Activated naive CD8-positive, alpha-beta T cell treated with anti-CD3 and anti-CD28 coated beads, Interleukin-2, amount 50 U/mL, for 16 hours (primary cell): ENCODE results near the gene RNF152.
"Not testable (repeated sequence)": the region's sequence is repeated elsewhere in the genome, so short reads cannot be mapped to it uniquely, and the experiment has no call there.

Experiments used
- DNase-seq: peaks from one replicate; pipeline ENCODE4 v3.0.0-alpha.2; 2020; ENCODE audit warnings: low read depth, low spot score

The RNF152 gene

GRCh38 chr18:61822879-61823278, 69.9 kb downstream of the RNF152 start:
- no peak for DNase-seq

GRCh38 chr18:61821748-61822147, 71.1 kb downstream of the RNF152 start:
- no peak for DNase-seq

- DNase-seq: no peak
Observed at GRCh38 chr18:61820882-61821281, 71.9 kb downstream of the RNF152 start.

DNA sequence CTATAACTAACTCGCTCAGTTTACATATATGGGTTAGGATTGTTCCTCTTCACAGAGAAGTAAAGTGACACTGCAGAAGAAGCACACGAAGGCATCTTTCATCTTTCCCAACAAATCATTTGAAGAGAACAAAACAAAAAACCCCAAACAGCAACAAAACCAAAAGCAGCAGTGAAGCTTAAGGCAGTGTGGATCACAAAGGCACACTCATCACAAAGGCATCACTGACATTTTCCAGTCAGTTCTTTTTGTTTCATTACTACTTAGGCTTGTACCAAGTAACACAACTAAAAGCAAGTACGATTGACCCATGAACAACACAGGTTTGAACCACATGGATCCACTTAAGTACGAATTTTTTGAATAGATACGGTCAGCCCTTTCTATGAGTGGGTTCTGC, 75.7 kb downstream of the RNF152 start:
- no peak for DNase-seq

DNA sequence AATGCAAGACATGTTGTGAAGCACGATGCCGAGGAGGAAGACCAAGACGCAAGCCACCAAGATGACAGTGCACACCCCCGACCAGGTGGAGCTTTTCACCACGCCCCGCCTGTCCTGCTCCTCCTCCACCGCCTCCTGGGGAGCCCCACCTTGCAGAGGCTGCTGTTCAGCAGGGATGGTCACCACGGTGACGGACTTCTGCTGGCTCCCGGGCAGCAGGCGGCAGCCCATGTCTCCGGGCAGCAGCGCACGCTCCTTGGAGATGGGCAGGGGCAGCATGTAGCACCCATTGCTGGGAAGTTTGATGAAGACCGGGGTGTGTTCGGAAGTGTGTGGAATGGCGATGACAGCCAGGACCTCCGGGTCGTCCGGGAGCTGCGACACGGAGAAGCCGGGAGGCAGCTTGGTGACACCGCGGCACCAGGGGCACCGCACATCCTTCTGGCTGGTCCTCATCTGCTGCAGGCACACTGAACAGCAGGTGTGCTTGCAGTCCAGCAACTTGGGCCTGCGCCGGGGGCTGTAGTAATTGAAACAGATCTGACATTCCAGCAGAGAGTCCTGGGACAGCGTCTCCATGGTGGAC, 76.8 kb downstream of the RNF152 start:
- no peak for DNase-seq

DNA sequence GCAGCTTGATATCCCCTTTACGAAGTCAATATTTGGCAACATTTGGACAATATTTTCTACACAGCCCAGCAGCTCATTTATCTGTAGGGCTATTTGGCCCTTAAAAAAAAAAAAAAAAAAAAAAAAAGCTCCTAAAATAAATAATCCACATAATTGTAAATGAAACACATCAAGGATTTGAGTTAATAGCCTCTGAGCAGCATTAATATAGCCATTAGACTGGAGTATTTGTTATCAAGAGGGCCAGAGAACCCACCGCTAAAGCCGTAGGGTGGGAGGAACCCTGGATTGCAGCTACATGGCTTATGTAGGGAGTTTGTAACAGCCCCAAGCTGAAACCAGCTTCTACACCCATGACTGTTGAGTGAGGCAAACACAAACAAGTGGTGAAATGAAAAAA, 84.5 kb downstream of the RNF152 start:
- DNase-seq: no peak

DNA sequence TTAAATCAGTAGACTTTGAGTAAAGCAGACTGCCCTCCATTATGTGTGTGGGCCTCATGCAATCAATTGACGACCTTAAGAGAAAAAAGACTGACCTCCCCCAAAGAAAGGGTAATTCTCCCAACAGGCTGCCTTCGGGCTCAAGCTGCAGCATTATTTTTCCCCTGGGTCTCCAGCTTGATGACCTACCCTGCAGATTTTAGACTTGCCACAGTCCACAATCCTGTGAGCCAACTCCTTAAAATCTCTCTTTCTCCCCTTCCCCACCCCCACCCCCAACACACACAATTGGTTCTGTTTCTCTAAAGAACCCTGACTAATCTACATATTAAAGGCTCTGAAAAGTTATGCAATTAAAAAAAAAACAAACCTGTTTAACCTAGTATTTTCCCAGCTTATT, 89.4 kb downstream of the RNF152 start:
- DNase-seq: no peak

GRCh38 chr18:61797696-61798590, 94.9 kb downstream of the RNF152 start:
- DNase-seq: no peak

DNA sequence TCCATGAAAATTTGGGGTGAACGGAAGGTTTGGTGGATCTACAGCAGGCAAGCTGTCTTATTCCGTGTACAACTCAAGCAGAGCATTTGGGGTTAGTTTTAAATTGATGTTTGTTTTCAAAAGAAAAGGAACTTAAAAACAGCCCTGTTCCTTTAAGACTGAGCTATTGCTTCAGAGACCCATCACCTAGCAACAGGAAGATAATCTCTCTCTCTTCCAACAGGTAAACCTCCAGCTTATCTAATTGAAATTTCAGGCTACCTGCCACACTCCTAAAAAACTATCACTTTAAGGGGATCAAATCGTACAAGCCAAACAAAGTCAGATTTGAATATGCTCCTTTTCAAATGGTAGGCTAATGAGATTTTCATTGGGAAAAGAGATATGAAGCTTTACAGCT, 101.8 kb downstream of the RNF152 start:
- no peak for DNase-seq

DNA sequence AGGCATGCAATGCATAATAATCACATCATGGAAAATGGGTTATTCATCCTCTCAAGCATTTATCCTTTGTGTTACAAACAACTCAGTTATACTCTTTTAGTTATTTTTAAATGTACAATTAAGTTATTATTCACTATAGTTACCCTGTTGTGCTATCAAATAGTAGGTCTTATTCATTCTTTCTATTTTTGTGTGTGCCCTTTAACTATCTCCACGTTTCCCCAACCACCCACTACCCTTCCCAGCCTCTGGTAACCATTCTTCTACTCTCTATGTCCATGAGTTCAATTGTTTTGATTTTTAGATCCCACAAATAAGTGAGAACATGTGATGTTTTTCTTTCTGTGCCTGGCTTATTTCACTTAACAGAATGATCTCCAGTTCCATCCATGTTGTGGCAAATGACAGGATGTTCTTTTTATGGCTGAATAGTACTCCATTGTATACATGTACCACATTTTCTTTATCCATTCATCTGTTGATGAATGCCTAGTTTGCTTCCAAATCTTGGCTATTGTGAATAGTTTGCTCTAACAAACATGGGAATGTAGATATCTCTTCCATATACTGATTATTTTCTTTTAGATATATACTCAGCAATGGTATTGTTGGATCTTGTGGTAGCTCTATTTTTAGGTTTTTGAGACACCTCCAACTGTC, 105.7 kb downstream of the RNF152 start:
- not testable (repeated sequence) for DNase-seq

DNA sequence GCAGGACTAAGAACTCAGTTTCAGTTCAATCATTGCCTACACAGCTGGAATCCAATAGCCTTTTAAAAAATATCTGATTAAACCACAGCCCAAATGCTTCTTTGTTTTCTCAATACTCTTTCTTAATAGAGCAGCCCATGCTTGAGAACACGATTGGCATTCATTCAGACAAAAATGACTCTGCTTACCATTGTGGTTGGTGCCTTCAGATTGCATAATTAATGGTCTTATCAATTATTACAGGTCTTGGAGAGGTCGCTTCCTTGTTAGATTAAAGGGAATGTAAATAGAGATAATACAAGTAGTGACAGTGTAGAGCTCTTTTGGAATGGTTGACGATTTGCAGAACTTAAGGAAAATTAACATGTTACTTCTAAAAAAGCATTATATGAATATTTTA, 107.2 kb downstream of the RNF152 start:
- DNase-seq: no peak

- no peak for DNase-seq
Observed at GRCh38 chr18:61784834-61785233, 108.0 kb downstream of the RNF152 start.

GRCh38 chr18:61782545-61782944, 110.3 kb downstream of the RNF152 start:
- DNase-seq: no peak

DNA sequence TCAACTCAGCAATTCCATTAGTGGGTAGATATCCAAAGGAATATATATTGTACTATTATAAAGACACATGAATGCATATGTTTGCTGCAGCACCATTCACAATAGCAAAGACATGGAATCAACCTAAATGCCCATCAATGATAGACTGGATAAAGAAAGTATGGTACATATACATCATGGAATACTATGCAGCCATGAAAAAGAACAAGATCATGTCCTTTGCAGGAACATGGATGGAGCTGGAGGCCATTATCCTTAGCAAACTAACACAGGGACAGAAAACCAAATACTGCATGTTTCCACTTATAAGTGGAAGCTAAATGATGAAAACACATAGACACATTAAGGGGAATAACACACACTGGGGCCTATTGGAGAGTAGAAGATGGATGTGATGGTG, 116.6 kb downstream of the RNF152 start:
- DNase-seq: not testable (repeated sequence)

GRCh38 chr18:61774846-61775245, 118.0 kb downstream of the RNF152 start:
- no peak for DNase-seq

DNA sequence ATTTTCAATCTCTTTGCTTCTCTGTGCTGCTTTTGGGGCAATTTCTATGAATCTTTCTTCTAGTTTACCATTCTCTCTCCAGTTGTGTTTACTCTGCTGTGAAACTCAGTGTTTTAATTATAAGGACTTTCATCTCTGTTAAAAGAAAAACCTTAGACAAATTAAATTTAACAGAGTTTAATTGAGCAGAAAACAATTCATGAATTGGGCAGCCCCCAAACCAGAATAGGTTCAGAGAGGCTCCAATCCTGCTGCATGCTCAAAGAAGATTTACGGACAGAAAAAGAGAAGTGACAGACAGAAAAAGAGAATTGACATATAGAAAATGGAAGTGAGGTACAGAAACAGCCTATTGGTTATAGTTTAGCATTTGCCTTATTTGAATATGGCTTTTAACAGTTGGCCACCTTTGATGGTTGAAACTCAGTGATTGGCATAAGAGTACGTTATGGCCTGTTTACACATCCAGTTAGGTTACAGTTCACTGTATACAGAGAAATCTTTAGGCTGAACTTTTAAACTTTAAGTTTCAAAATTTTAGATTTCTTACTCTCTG, 120.4 kb downstream of the RNF152 start:
- no peak for DNase-seq

DNA sequence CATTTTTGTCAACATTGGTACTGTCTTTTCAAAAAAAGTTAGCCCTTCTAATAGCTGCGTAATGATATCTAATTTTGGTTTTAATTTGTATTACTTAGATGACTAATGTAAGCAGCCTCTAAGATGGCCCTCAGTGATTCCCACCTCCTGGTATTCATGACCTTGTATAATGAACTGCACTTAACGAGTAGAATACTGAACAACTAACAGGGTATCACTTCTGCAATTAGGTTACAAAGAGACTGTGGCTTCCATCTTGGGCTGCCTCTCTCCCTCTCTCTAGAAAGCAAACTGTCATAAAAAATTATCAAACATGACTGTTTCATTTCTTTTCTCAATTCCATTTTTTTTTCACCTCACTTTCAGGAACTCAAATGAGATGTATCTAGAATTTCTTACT, 120.9 kb downstream of the RNF152 start:
- DNase-seq: no peak

DNA sequence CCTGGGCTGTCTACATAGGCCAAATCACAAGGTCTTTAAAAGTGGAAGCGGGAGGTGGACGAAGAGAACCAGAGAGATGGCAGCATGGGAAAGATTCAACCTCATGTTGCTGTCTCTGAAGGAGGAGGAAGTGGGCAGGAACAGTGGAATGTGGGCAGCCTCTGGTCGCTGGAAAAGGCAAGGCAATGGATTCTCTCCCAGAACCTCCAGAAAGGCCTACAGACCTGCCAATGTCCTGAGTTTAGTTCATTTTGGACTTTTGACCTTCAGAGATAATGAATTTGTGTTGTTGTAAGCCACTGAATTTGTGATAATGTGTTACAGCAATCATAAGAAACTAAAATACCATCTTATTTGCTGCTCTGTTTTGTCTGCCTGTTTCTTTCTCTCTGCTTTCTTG, 122.5 kb downstream of the RNF152 start:
- no peak for DNase-seq

DNA sequence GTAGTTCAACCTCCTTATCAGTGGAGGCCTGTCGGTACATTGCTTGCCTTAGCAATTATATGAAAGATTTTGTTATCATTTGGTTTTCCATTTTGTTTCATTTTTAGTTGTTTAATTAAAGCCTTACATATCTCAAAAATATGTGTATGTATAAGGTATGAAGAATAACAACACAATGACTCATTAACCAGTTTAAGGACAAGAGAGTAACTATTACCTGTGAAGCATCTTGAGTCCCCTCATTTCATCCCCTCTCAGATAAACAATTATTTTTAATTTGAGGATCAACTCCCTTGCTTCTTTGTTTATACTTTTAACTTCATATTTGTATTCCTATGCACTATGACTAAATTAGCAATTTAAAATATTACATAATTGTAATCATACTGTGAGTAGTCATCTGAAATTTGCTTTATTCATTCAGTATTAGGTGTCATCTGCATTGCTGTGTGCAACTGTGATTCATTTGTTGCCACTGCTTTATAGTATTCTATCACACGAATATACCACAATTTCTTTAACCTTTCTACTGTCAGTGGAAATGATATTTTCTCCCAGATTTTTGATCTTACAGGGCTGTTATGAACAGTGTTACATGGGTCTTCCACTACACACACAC, 126.4 kb downstream of the RNF152 start:
- DNase-seq: no peak

- DNase-seq: no peak
Observed at GRCh38 chr18:61765097-61765496, 127.7 kb downstream of the RNF152 start.

GRCh38 chr18:61764381-61764780, 128.4 kb downstream of the RNF152 start:
- DNase-seq: no peak

- DNase-seq: no peak
Observed at GRCh38 chr18:61761875-61762274, 130.9 kb downstream of the RNF152 start.
